ENCODE measurements around the gene TNRC6B.

- TF ChIP-seq CTCF (conservative IDR thresholded peaks at IDR 0.05; ENCODE audit: low read length), result no peak
- no peak for TF ChIP-seq EZH2phosphoT487 (IDR thresholded peaks at IDR 0.05; ENCODE audit: borderline replicate concordance, low read depth, low read length)
Measured at GRCh38 chr22:40290516-40290915, 112.8 kb downstream of the TNRC6B start.

Data from OCI-LY7 (cell line).